Astrocyte (in vitro differentiated cells and primary cell): ENCODE data around the gene MAGEA9B.

Experiments
- CTCF ChIP-seq: IDR thresholded peaks from 2 replicates; pipeline ENCODE4 v1.5.1; 2011; ENCODE audit warnings: low read depth, mild to moderate bottlenecking, inconsistent platforms, low read length, moderate library complexity; ENCODE audit not compliant: insufficient read depth
- EZH2 ChIP-seq: IDR thresholded peaks from 2 replicates; pipeline ENCODE4 v1.6.1; 2012; ENCODE audit warnings: mild to moderate bottlenecking, low read length, inconsistent platforms; ENCODE audit not compliant: insufficient read depth

GRCh38 chrX:149569770-149570169, 17.5 kb downstream of the MAGEA9B start:
- TF ChIP-seq CTCF: no peak
- TF ChIP-seq EZH2: no peak
